VCaP (cell line): ENCODE measurements around the gene PELI3.

Experiments
- H3K27ac ChIP-seq: fragments of 450-650 bp; 2 replicates; pipeline ENCODE4 v1.5.1; 2017
- TF ChIP-seq, protein P1 (sequence below): fragments of 450-650 bp; conservative IDR thresholded peaks from 2 replicates; pipeline ENCODE4 v1.5.1; 2017; ENCODE audit warnings: mild to moderate bottlenecking, moderate library complexity

The PELI3 gene

GRCh38 chr11:66472054-66472453 is 5.3 kb downstream of the PELI3 start:
- no peak overlapping the region for H3K27ac ChIP-seq
- TF ChIP-seq, protein P1, sequence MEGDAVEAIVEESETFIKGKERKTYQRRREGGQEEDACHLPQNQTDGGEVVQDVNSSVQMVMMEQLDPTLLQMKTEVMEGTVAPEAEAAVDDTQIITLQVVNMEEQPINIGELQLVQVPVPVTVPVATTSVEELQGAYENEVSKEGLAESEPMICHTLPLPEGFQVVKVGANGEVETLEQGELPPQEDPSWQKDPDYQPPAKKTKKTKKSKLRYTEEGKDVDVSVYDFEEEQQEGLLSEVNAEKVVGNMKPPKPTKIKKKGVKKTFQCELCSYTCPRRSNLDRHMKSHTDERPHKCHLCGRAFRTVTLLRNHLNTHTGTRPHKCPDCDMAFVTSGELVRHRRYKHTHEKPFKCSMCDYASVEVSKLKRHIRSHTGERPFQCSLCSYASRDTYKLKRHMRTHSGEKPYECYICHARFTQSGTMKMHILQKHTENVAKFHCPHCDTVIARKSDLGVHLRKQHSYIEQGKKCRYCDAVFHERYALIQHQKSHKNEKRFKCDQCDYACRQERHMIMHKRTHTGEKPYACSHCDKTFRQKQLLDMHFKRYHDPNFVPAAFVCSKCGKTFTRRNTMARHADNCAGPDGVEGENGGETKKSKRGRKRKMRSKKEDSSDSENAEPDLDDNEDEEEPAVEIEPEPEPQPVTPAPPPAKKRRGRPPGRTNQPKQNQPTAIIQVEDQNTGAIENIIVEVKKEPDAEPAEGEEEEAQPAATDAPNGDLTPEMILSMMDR, result no peak

GRCh38 chr11:66473167-66473566 is 6.5 kb downstream of the PELI3 start:
- no peak overlapping the region for H3K27ac ChIP-seq
- TF ChIP-seq, protein P1, result no peak

DNA sequence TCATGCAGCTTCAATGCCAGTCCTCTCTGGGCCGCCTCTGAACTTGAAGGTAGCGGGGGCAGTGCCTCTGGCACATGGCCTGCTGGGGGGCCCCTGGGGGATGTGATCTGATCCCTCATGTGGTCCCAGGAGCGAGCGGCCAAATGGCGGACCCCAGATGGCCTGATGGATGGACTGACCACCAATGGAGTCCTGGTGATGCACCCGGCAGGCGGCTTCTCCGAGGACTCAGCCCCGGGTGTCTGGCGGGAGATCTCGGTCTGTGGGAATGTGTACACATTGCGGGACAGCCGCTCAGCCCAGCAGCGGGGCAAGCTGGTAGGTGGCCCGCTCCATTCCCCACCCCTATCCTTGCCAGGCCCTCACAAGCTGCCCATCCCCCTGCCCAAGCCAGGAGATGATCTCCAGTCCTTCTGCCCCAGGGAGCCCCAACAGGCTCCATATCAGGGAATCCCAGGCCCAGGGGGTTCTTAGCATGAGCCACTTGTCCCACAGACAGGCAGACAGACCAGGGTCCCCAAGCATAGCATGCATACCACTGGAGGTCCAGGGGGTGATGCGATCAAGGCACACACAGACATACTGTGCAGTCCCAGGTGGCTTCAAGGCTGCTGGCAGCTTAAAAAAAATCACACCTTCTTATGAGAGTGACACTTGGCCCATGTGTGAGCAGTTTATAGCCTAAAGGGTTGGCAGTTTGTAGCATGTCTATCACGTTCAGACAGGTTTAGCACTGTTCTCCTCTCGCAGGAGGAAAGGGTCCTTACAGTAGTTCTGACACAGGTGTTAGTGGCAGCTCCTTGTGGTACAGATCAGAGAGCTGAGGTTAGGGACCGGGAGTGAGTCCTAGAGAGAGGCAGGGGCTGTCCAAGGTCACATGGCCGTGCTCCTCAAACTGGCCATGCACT is 7.2 kb downstream of the PELI3 start:
- no peak overlapping the region for H3K27ac ChIP-seq
- TF ChIP-seq, protein P1, result no peak

DNA sequence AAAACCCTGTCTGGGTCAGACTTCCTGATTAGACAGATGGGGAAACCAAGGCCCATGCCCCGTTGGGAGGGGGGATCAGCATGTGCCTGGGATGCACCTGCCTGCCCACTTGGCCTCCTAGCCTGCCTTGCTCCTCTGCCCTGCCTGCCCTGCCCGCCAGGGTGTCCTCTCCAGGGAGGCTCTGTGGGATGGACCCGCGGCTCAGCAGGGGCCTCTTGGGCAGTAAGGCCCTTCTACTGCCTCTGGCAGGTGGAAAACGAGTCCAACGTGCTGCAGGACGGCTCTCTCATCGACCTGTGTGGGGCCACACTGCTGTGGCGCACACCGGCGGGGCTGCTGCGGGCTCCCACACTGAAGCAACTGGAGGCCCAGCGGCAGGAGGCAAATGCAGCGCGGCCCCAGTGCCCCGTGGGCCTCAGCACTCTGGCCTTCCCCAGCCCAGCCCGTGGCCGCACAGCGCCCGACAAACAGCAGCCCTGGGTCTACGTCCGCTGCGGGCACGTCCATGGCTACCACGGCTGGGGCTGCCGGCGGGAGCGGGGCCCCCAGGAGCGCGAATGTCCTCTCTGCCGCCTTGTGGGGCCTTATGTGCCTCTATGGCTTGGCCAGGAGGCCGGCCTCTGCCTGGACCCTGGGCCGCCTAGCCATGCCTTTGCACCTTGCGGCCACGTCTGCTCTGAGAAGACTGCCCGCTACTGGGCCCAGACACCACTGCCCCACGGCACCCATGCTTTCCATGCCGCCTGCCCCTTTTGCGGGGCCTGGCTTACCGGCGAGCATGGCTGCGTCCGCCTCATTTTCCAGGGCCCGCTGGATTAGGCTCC is 8.9 kb downstream of the PELI3 start:
- H3K27ac ChIP-seq, result no peak overlapping the region

DNA sequence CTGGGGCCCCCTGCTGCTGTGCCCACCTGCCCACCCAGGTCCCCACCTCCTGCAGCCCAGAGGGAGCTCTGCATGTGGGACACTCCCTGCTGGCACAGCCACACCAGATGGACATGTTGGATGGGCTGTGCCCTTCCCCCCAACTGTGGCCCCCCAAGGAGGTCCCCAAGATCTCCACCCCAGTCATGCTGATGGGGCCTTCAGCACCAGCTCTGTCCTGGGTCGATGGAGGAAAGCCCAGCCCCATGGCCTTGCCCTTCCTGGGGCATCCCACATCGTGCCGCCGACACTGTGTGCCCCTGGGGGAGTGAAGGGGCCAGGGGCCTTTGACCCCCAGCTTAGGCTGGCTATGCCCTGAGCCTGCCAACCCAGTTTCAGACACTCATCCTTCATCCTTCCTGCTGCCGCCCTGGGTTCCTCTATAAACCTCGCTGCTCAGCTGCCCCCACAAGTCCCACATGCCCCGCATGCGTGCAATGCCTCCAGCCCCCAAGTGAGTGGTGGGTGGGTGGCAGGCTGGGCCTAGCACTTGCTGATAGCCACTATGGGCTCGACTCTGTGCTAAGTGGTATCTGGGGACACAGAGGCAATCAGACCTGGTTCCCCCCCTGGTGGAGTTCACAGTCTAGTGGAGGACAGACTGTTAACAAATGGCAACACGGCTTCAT is 9.6 kb downstream of the PELI3 start:
- TF ChIP-seq, protein P1, result no peak
- H3K27ac ChIP-seq, result 0 out of 2 replicates have a peak overlapping the region, but pooled peaks have one; percentile 1

More for the DNA sequence above, 8.9 kb downstream of the PELI3 start:
- TF ChIP-seq, protein P1, result no peak

GRCh38 chr11:66476841-66477251 is 10.1 kb downstream of the PELI3 start:
- TF ChIP-seq, protein P1, result no peak
- H3K27ac ChIP-seq, result 0 out of 2 replicates have a peak overlapping the region, but pooled peaks have one; percentile 1
